Effector memory CD8-positive, alpha-beta T cell (primary cell): Measurements from ENCODE around the gene ALDH9A1.

ENCODE experiments used
- ATAC-seq: fragments of 150-1000 bp; cut with Tn5 transposase; replicated peaks from 2 replicates; pipeline ENCODE4 v1.10.0; 2021; ENCODE audit warnings: mild to moderate bottlenecking, moderate library complexity
- DNase-seq, 3 experiments: peaks; one replicate each; pipeline ENCODE4 v3.0.0; 2021
- H3K27ac Mint-ChIP-seq, 2 donors: one replicate each; pipeline ENCODE4 v1.8.0; 2022; ENCODE audit warnings: mild to moderate bottlenecking in 2 of 2, mixed read lengths in 2 of 2, moderate library complexity in 2 of 2
- H3K27me3 Mint-ChIP-seq, 2 donors: one replicate each; pipeline ENCODE4 v1.8.0; 2022; ENCODE audit warnings: mixed read lengths in 2 of 2
- H3K36me3 Mint-ChIP-seq: one replicate; pipeline ENCODE4 v1.8.0; 2022; ENCODE audit warnings: mild to moderate bottlenecking, moderate library complexity, mixed read lengths; ENCODE audit not compliant: insufficient read depth
- H3K4me1 Mint-ChIP-seq, 2 donors: one replicate each; pipeline ENCODE4 v1.8.0; 2022; ENCODE audit warnings: low read depth in 2 of 2, mixed read lengths in 2 of 2
- H3K4me3 Mint-ChIP-seq, 2 donors: one replicate each; pipeline ENCODE4 v1.8.0; 2022; ENCODE audit warnings: mild to moderate bottlenecking in 2 of 2, mixed read lengths in 2 of 2, moderate library complexity in 2 of 2
- H3K9me3 Mint-ChIP-seq, 2 donors: one replicate each; pipeline ENCODE4 v1.8.0; 2022; ENCODE audit warnings: mixed read lengths in 2 of 2

The ALDH9A1 gene

DNA sequence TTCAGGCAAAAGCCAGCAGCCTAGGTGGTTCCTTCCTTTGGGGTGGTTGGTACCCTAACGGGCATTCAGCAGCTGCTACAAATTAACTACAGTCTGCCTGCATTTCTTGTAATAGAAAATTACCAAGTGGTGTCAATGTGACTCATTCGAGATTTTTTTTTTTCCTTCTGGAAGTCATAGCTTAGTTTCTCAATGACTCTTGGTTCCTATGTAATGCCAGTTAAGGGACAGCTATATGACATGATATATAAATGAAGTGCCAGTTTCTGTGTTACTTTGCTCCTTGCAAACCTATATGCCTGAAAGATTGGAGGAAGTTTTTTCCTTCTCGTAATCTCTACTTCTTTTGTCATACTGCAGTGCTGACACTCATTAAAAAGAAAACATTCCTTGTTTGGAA is 64.7 kb downstream of the ALDH9A1 start:
- ATAC-seq: no peak
- Mint-ChIP-seq H3K4me3 (no peak overlapping the region), H3K9me3 (no peaks in the 10 kb centered on the region), H3K27ac (no peak overlapping the region), H3K27me3 (no peaks in the 10 kb centered on the region), H3K4me1 (peaks cover 12 to 25% of the 10 kb centered on the region in 2 donors), H3K36me3 (peaks cover 5% of the 10 kb centered on the region)
- no peak for DNase-seq

GRCh38 chr1:165632491-165632890 is 65.9 kb downstream of the ALDH9A1 start:
- DNase-seq (no peak), ATAC-seq (no peak)
- H3K27me3 Mint-ChIP-seq: no peaks in the 10 kb centered on the region
- peaks cover 5% of the 10 kb centered on the region for H3K36me3 Mint-ChIP-seq
- H3K27ac Mint-ChIP-seq: peak overlapping the region in 1 of 2 donors; percentile 9
- H3K4me1 Mint-ChIP-seq: peaks cover 12 to 17% of the 10 kb centered on the region in 2 donors
- no peak overlapping the region for H3K4me3 Mint-ChIP-seq
- no peaks in the 10 kb centered on the region for H3K9me3 Mint-ChIP-seq

- Mint-ChIP-seq H3K9me3 (no peaks in the 10 kb centered on the region), H3K4me1 (peaks cover 12 to 14% of the 10 kb centered on the region in 2 donors), H3K36me3 (peaks cover 5% of the 10 kb centered on the region), H3K27ac (no peak overlapping the region), H3K27me3 (no peaks in the 10 kb centered on the region), H3K4me3 (no peak overlapping the region)
- DNase-seq: no peak
- ATAC-seq: no peak
Observed at GRCh38 chr1:165632152-165632469, 66.3 kb downstream of the ALDH9A1 start.

GRCh38 chr1:165631342-165632151 is 66.8 kb downstream of the ALDH9A1 start:
- no peaks in the 10 kb centered on the region for H3K27me3 Mint-ChIP-seq

GRCh38 chr1:165630629-165631341 is 67.6 kb downstream of the ALDH9A1 start, which contains the start of gene MGST3:
Gene MGST3, plus strand, starts transcription at chr1:165631234. Its CDS starts 18,614 bp downstream, at chr1:165649848.
- Mint-ChIP-seq H3K4me3 (no peak within 1 kb of the TSS), H3K36me3 (no peaks in the 10 kb centered on the region), H3K9me3 (no peaks in the 10 kb centered on the region), H3K4me1 (peaks cover 12 to 14% of the 10 kb centered on the region in 2 donors), H3K27me3 (no peaks in the 10 kb centered on the region), H3K27ac (no peak within 1 kb of the TSS)
- DNase-seq (peak; percentile 90 to 92 (median 90)), ATAC-seq (peak; percentile 92)

More at GRCh38 chr1:165631342-165632151, 66.8 kb downstream of the ALDH9A1 start:
- ATAC-seq (no peak), DNase-seq (peak; percentile 6 to 22 (median 15))
- no peaks in the 10 kb centered on the region for H3K9me3 Mint-ChIP-seq
- peaks cover 12 to 14% of the 10 kb centered on the region in 2 donors for H3K4me1 Mint-ChIP-seq
- no peak overlapping the region for H3K4me3 Mint-ChIP-seq
- no peaks in the 10 kb centered on the region for H3K36me3 Mint-ChIP-seq
- no peak overlapping the region for H3K27ac Mint-ChIP-seq

DNA sequence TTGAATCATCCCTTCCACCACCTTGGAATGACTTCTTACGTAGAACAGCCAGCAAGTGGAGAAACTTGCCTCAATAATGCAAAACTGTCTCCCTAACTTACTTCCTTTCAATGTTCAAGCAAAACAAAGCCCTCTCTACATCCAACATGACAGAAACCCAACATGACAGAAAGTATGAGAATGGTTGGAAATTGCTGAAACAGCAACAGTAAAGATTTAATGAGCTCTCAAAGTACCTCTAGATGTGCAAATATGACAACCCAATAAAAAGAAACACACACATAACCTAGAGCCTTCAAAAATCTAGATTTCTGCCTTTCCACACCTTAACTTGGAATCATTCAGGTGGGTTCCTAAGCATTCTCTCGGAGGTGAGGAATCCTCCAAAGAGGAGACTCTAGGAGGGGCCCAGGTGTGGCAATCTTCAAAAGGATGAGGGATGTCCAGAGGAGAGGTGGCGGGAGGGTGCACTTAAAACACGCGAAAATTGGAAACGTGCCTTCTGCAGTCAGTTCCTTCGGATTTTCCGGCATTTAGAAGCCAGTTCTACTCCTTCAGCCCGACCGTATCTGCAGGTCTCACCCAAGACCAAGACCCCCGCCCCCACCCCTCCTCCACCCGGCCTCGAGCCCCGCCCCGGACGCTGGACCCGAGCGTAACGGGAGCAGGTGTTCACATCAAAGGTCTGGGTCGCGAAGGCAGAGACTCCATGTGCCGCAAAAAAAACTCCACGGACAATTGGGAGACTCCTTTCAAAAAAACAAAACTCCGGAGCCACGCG is 68.3 kb downstream of the ALDH9A1 start:
- Mint-ChIP-seq H3K27me3 (no peaks in the 10 kb centered on the region), H3K36me3 (no peaks in the 10 kb centered on the region), H3K9me3 (no peaks in the 10 kb centered on the region), H3K4me1 (peaks cover 12 to 14% of the 10 kb centered on the region in 2 donors), H3K4me3 (no peak overlapping the region), H3K27ac (no peak overlapping the region)
- ATAC-seq (no peak), DNase-seq (no peak)

- ATAC-seq (no peak), DNase-seq (no peak)
- Mint-ChIP-seq H3K27ac (no peak overlapping the region), H3K4me3 (peak overlapping the region in 1 of 2 donors; percentile 9), H3K4me1 (peaks cover 9% of the 10 kb centered on the region in 2 donors), H3K36me3 (no peaks in the 10 kb centered on the region), H3K9me3 (no peaks in the 10 kb centered on the region), H3K27me3 (peaks cover 6 to 7% of the 10 kb centered on the region in 2 donors)
Observed at GRCh38 chr1:165629151-165629550, 69.2 kb downstream of the ALDH9A1 start.

- H3K36me3 Mint-ChIP-seq: no peaks in the 10 kb centered on the region
- peaks cover 8 to 9% of the 10 kb centered on the region in 2 donors for H3K27me3 Mint-ChIP-seq
- DNase-seq: no peak
- no peak for ATAC-seq
- no peak overlapping the region for H3K27ac Mint-ChIP-seq
- H3K9me3 Mint-ChIP-seq: no peaks in the 10 kb centered on the region
- peaks cover 4 to 6% of the 10 kb centered on the region in 2 donors for H3K4me1 Mint-ChIP-seq
- H3K4me3 Mint-ChIP-seq: no peak overlapping the region
Observed at GRCh38 chr1:165628147-165628822, 70.1 kb downstream of the ALDH9A1 start.

DNA sequence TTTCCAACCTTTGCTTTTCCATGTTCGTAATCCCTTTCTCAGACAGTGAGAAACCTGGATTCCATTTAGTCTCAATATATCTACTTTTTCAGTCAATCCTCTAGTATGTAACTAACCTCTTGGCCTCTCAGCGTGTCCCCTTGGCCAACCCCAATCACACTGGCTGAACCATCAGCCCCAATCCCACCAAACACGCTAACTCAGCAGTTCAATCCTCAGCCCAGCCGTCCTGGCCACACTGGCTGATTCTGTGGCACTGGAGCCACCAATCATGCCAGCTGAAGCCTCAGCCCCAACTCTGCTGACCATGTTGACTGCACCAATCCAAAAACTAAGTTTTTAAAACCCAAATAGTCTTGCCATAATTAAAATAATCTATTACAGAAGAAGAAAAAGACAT is 73.9 kb downstream of the ALDH9A1 start:
- Mint-ChIP-seq H3K4me1 (no peaks in the 10 kb centered on the region), H3K4me3 (no peak overlapping the region), H3K27ac (no peak overlapping the region), H3K27me3 (peaks cover 8 to 16% of the 10 kb centered on the region in 2 donors), H3K9me3 (no peaks in the 10 kb centered on the region), H3K36me3 (no peaks in the 10 kb centered on the region)
- ATAC-seq (no peak), DNase-seq (no peak)

- no peak for DNase-seq
- H3K27me3 Mint-ChIP-seq: peaks cover 8 to 16% of the 10 kb centered on the region in 2 donors
- no peak overlapping the region for H3K4me3 Mint-ChIP-seq
- ATAC-seq: no peak
- H3K9me3 Mint-ChIP-seq: no peaks in the 10 kb centered on the region
- H3K4me1 Mint-ChIP-seq: no peaks in the 10 kb centered on the region
- H3K36me3 Mint-ChIP-seq: no peaks in the 10 kb centered on the region
- no peak overlapping the region for H3K27ac Mint-ChIP-seq
Observed at GRCh38 chr1:165623624-165624023, 74.7 kb downstream of the ALDH9A1 start.

DNA sequence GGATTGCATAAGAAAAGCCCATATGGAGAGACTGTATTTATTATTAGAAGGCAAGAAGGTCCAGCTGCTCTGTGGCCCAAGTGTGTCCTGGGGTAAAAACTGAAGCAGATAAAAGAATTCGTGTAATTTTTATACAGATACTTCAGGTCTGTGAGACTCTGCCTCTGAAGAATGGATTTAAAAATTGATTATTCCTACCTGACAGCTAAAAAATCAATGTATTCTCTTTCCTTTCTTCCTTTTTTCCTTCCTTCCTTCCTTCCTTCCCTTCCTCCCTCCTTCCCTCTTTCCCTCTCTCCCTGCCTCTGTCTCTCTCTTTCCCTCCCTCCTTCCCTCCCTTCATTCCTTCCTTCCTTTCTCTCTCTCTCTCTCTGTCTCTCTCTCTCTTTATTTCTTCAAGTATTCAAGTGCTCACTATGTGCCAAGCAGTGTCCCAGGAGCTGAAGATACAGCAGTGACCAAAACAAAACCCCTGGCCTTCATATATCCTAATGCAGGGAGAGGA is 78.7 kb downstream of the ALDH9A1 start:
- H3K9me3 Mint-ChIP-seq: no peaks in the 10 kb centered on the region
- ATAC-seq: no peak

DNA sequence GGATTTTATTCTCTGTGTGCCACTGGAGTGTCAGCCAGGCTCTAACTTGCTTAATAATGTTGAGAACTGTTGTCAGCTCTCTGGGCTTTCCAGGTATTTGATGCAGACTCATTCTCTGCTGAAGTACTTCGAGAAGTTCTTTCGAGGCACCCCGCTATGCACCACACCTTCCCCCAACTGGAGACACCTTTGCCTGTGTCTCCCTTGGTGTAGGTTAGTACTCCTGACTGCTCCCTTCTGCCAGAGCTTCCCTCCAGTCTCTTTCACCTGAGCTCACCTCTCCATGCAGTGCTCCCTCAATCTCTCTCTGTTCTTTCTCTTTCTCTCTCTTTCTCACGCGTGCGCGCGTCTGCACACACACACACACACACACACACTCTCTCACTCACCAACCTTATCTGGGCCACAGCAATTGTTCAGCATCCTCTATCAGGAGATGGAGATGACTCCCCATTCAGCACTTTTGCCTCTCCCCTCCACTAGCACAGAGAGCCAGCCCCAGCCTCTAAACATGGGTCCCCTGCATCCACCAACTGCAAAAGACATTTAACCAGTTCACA is 81.3 kb downstream of the ALDH9A1 start:
- Mint-ChIP-seq H3K9me3 (no peaks in the 10 kb centered on the region), H3K36me3 (no peaks in the 10 kb centered on the region), H3K27me3 (peaks cover 15 to 19% of the 10 kb centered on the region in 2 donors), H3K4me1 (no peaks in the 10 kb centered on the region), H3K27ac (no peak overlapping the region), H3K4me3 (no peak overlapping the region)
- DNase-seq (no peak), ATAC-seq (no peak)

More for the DNA sequence above, 78.7 kb downstream of the ALDH9A1 start:
- H3K27ac Mint-ChIP-seq: no peak overlapping the region
- no peaks in the 10 kb centered on the region for H3K4me1 Mint-ChIP-seq
- DNase-seq: no peak
- peaks cover 14% of the 10 kb centered on the region in 2 donors for H3K27me3 Mint-ChIP-seq
- H3K36me3 Mint-ChIP-seq: no peaks in the 10 kb centered on the region
- no peak overlapping the region for H3K4me3 Mint-ChIP-seq
